NCI-H2107 treated with DMSO at 0.1 percent for 48 hours (cell line): ENCODE data around the gene HBG1.
"Not testable (repeated sequence)": the region's sequence is repeated elsewhere in the genome, so short reads cannot be mapped to it uniquely, and the experiment has no call there.

Experiments used
- DNase-seq: peaks from one replicate; lab custom pipeline; 2025; ENCODE audit not compliant: unreplicated experiment; lab: John Stamatoyannopoulos, UW

HBG1 gene

GRCh38 chr11:5277807-5278382 is 28.2 kb upstream of the HBG1 start:
- no peak for DNase-seq

GRCh38 chr11:5276697-5277096 is 27.0 kb upstream of the HBG1 start:
- DNase-seq: no peak

- DNase-seq: no peak
These were observed 25.9 kb upstream of the HBG1 start for GRCh38 chr11:5275369-5276110.

- DNase-seq: no peak
These were observed 24.7 kb upstream of the HBG1 start for GRCh38 chr11:5274395-5274794.

- no peak for DNase-seq
These were observed 22.8 kb upstream of the HBG1 start for GRCh38 chr11:5272395-5273017.

GRCh38 chr11:5269715-5270147 is 20.1 kb upstream of the HBG1 start, which contains the start of gene HBE1:
Gene HBE1, minus strand, starts transcription at chr11:5269945. Its CDS starts 55 bp downstream, at chr11:5269890.
- no peak for DNase-seq

- no peak for DNase-seq
These were observed 17.4 kb upstream of the HBG1 start for GRCh38 chr11:5267033-5267563.

GRCh38 chr11:5266609-5267008 is 17.0 kb upstream of the HBG1 start:
- no peak for DNase-seq

GRCh38 chr11:5265832-5266231 is 16.2 kb upstream of the HBG1 start:
- DNase-seq: no peak

GRCh38 chr11:5258543-5259262 is 9.0 kb upstream of the HBG1 start:
- DNase-seq: no peak

GRCh38 chr11:5257296-5257695 is 7.6 kb upstream of the HBG1 start:
- no peak for DNase-seq

GRCh38 chr11:5254646-5255413 is 5.2 kb upstream of the HBG1 start, which contains the start of gene HBG2:
Gene HBG2, minus strand, starts transcription at chr11:5254781. Its CDS starts 53 bp downstream, at chr11:5254728.
- DNase-seq: not testable (repeated sequence)

- DNase-seq: not testable (repeated sequence)
These were observed 4.4 kb upstream of the HBG1 start for GRCh38 chr11:5254023-5254422.

GRCh38 chr11:5253440-5253839 is 3.8 kb upstream of the HBG1 start:
- DNase-seq: not testable (repeated sequence)

- DNase-seq: no peak
These were observed 3.2 kb upstream of the HBG1 start for GRCh38 chr11:5252919-5253265.

- no peak for DNase-seq
These were observed 2.7 kb upstream of the HBG1 start for GRCh38 chr11:5252192-5252918.

GRCh38 chr11:5251746-5252145 is 2.1 kb upstream of the HBG1 start:
- DNase-seq: no peak

- DNase-seq: no peak
These were observed 1.0 kb upstream of the HBG1 start for GRCh38 chr11:5250543-5251204.

- not testable (repeated sequence) for DNase-seq
These were observed 1.2 kb downstream of the HBG1 start for GRCh38 chr11:5248498-5248897.
